Brain microvascular endothelial cell (primary cell): ENCODE results near the gene ZBED1.
A peak's percentile ranks its signal among the peaks of the same experiment; 100 is the strongest.
"Not testable (repeated sequence)": the region's sequence is repeated elsewhere in the genome, so short reads cannot be mapped to it uniquely, and the experiment has no call there.

Source experiments
- DNase-seq: peaks from one replicate; pipeline ENCODE4 v3.0.0-alpha.2; 2020
- H3K27ac ChIP-seq: fragments of 250-450 bp; sonication (Bioruptor Pico); 2 replicates; pipeline ENCODE4 v1.5.1; 2020; ENCODE audit warnings: mild to moderate bottlenecking, moderate library complexity
- H3K27me3 ChIP-seq: fragments of 250-450 bp; sonication (Bioruptor Pico); replicated peaks from 2 replicates; pipeline ENCODE4 v1.5.1; 2020; ENCODE audit warnings: mild to moderate bottlenecking
- H3K36me3 ChIP-seq: fragments of 250-450 bp; sonication (Bioruptor Pico); replicated peaks from 2 replicates; pipeline ENCODE4 v1.5.1; 2020; ENCODE audit warnings: mild to moderate bottlenecking
- H3K4me3 ChIP-seq: 2 replicates; pipeline ENCODE4 v1.5.1; 2011; ENCODE audit warnings: low read depth, mild to moderate bottlenecking, control low read depth, low read length, moderate library complexity
- in situ Hi-C: cut with HindIII; loops from 2 replicates; pipeline ENCODE4 v1.10.0; 2017; ENCODE audit warnings: low sequenced_read_pairs, low pct_ligation_motif_present
- TF ChIP-seq, protein P1 (sequence below): IDR thresholded peaks from 2 replicates; pipeline ENCODE4 v1.5.1; 2011; ENCODE audit warnings: low read depth, mild to moderate bottlenecking, moderate library complexity, low read length, control low read depth, inconsistent platforms; ENCODE audit errors: missing control alignments

Gene ZBED1

DNA sequence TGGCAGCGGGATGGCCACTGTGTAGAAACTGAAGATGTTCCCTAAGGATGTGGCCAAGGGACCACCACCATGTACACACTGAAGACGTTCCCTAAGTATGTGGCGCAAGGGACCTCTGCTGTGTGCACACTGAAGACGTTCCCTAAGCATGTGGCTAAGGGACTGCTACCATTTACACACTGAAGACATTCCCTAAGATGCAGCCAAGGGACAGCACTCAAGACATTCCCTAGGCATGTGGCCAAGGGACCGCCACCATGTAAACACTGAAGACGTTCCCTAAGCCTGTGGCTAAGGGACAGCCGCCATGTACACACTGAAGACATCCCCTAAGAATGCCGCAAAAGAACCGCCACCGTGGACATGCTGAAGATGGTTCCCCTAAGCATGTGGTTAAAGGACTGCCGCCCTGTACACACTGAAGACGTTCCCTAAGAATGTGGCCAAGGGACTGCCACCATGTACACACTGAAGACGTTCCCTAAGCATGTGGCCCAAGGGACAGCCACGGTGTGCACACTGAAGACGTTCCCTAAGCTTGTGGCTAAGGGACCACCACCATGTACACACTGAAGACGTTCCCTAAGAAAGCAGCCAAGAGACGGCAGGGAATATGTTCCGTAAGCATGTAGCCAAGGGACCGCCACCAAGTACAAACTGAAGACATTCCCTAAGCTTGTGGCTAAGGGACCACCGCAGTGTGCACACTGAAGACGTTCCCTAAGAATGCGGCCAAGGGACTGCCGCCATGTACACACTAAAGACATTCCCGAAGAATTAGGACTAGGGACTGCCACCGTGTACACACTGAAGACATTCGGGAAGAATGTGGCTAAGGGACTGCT, 43.3 kb downstream of the ZBED1 start:
- no peak for DNase-seq
- H3K27ac ChIP-seq: no peak overlapping the region
- H3K27me3 ChIP-seq: no peaks in the 10 kb centered on the region
- TF ChIP-seq, protein P1, sequence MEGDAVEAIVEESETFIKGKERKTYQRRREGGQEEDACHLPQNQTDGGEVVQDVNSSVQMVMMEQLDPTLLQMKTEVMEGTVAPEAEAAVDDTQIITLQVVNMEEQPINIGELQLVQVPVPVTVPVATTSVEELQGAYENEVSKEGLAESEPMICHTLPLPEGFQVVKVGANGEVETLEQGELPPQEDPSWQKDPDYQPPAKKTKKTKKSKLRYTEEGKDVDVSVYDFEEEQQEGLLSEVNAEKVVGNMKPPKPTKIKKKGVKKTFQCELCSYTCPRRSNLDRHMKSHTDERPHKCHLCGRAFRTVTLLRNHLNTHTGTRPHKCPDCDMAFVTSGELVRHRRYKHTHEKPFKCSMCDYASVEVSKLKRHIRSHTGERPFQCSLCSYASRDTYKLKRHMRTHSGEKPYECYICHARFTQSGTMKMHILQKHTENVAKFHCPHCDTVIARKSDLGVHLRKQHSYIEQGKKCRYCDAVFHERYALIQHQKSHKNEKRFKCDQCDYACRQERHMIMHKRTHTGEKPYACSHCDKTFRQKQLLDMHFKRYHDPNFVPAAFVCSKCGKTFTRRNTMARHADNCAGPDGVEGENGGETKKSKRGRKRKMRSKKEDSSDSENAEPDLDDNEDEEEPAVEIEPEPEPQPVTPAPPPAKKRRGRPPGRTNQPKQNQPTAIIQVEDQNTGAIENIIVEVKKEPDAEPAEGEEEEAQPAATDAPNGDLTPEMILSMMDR: no peak
- no peak overlapping the region for H3K4me3 ChIP-seq
- in situ Hi-C loops: no loop called here
- H3K36me3 ChIP-seq: no peaks in the 10 kb centered on the region

DNA sequence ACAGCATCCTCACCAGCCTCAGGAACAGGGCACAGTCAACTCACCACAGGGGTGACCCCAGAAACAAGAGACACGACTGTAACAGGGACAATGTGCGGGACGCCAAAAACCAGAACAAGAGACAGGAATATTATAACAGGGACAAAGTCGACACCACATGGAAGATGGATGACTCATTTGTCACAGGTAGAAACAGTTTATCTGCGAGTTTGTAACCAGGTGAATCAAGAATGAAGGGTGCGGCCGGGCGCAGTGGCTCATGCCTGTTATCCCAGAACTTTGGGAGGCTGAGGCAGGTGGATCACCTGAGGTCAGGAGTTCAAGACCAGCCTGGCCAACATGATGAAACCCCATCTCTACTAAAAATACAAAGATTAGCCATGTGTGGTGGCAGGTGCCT, 44.7 kb downstream of the ZBED1 start:
- in situ Hi-C loops, H3K27ac ChIP-seq, H3K36me3 ChIP-seq, H3K27me3 ChIP-seq, H3K4me3 ChIP-seq, DNase-seq: not testable (repeated sequence)

DNA sequence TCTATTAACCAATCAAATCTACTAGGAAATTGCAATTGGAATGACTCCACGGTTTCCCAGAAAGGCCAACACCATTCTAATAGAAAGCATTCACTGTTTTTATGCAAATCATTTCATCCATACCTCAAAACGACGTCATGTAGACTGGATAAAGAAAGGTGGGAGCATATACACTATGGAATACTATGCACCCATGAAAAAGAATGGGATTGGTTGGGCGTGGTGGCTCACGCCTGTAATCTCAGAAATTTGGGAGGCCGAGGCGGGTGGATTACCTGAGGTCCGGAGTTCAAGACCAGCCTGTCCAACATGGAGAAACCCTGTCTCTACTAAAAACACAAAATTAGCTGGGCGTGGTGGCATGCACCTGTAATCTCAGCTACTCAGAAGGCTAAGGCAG, 46.2 kb downstream of the ZBED1 start:
- H3K27me3 ChIP-seq, H3K36me3 ChIP-seq, in situ Hi-C loops, H3K27ac ChIP-seq, DNase-seq, H3K4me3 ChIP-seq: not testable (repeated sequence)

DNA sequence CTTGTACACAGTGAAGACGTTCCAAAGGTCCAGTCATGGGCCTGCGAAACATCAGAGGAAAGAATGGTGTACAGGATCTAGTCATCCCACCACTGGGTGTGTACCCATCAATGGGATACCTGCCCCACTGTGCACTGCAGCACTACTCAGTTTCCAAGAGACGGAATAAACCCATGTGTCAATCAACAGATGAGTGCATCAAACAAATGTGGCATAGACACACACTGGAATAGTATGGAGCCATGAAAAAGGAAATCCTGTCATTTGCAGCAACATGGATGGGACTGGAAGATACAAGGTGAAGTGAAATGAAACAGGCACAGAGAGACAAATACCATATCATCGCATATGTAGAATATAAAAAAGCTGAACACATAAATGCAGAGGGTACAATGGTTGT, 48.0 kb downstream of the ZBED1 start:
- H3K27me3 ChIP-seq: no peaks in the 10 kb centered on the region
- H3K36me3 ChIP-seq: no peaks in the 10 kb centered on the region
- H3K4me3 ChIP-seq: no peak overlapping the region
- TF ChIP-seq, protein P1: no peak
- no peak overlapping the region for H3K27ac ChIP-seq
- DNase-seq: no peak
- in situ Hi-C loops: no loop called here

DNA sequence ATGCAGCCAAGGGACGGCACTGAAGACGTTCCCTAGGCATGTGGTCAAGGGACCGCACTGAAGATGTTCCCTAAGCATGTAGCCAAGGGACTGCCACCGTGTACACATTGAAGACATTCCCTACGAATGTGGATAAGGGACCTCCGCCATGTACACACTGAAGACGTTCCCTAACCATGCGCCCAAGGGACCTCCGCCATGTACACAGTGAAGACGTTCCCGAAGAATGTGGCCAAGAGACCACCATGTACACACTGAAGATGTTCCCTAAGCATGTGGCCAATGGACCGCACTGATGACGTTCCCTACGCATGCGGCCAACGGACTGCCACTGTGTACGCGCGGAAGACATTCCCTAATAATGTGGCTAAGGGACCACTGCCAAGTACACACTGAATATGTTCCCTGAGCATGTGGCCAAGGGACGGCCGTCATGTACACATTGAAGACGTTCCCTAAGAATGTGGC, 48.4 kb downstream of the ZBED1 start:
- TF ChIP-seq, protein P1: no peak
- Histone ChIP-seq H3K4me3 (no peak overlapping the region), H3K27ac (no peak overlapping the region), H3K36me3 (no peaks in the 10 kb centered on the region), H3K27me3 (no peaks in the 10 kb centered on the region)
- DNase-seq: no peak
- in situ Hi-C loops: no loop called here

DNA sequence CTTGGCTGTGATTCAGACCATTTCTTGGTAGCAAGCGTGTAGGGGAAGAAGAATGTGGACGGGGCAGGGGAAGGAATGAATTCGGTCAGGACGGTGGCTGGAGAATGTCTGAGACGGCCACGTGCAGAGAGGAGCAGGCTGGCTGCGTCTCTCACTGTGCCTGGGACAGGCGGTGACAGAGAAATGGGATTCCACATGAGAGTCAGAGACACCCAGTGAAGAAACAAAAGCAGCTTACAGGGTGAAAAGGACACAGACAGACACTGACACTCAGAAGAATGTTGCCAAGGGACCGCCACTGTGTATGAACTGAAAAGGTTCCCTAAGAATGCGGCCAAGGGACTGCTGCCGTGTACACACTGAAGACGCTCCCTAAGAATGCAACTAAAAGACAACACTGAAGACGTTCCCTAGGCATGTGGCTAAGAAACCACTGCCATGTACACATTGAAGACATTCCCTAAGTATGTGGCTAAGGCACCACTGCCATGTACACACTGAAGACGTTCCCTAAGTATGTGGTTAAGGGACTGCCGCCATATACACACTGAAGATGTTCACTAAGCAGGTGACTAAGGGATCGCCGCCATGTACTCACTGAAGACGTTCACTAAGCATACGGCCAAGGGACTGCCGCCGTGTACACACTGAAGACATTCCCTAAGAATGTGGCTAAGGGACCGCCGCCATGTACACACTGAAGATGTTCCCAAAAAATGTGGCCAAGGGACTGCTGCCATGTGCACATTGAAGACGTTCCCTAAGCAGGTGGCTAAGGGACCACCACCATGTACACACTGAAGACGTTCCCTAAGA, 49.1 kb downstream of the ZBED1 start:
- no peaks in the 10 kb centered on the region for H3K36me3 ChIP-seq
- peak; percentile 78 for DNase-seq
- peak overlapping the region; percentile 65 for H3K27ac ChIP-seq
- H3K27me3 ChIP-seq: no peaks in the 10 kb centered on the region
- TF ChIP-seq, protein P1: no peak
- H3K4me3 ChIP-seq: no peak overlapping the region
- in situ Hi-C loops: no loop called here
